ENCODE data around the gene DNAH14. TPM values are rescaled to one million over a fixed set of nuclear protein-coding genes. Genes with fewer than 3 reads are reported as not detected.
"Not testable (repeated sequence)": the region's sequence is repeated elsewhere in the genome, so short reads cannot be mapped to it uniquely, and the experiment has no call there.

Gene DNAH14
- total RNA-seq, 4 donors from 2014 or later, result 9.5 to 32.4 (median 14.8) TPM

DNA sequence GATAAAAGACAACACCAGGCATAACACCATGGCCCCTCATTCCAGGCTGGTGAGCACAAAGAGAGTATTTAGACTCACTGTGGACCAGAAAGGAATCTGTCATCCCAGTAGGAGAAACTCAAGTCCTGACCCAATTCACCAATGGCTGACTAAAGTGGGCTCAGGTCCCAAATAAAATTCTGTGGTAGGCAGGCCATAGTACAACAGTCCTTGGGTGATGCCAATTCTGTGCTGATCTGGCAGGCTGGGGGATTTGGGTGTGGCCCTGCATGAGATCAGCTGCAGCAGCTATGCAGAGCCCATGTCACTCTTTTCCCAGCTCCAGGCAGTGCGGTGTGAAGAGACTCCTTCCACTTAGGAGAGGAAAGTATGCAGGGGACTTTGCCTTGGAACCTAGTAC, 253.2 kb downstream of the DNAH14 start:
- H3K27ac ChIP-seq, result no peak overlapping the region
- H3K4me1 ChIP-seq, result no peaks in the 10 kb centered on the region
- H3K9me3 ChIP-seq, result peaks cover 0 to 32% (median 0%) of the 10 kb centered on the region in 3 donors
- H3K36me3 ChIP-seq, result no peaks in the 10 kb centered on the region
- WGBS, 2 donors (ENCODE audit: low coverage in 1 of 2), result no CpG with 5 or more reads among the region's 1 CpG
- no peak for ATAC-seq
- no peaks in the 10 kb centered on the region for H3K27me3 ChIP-seq
- TF ChIP-seq, protein P1, sequence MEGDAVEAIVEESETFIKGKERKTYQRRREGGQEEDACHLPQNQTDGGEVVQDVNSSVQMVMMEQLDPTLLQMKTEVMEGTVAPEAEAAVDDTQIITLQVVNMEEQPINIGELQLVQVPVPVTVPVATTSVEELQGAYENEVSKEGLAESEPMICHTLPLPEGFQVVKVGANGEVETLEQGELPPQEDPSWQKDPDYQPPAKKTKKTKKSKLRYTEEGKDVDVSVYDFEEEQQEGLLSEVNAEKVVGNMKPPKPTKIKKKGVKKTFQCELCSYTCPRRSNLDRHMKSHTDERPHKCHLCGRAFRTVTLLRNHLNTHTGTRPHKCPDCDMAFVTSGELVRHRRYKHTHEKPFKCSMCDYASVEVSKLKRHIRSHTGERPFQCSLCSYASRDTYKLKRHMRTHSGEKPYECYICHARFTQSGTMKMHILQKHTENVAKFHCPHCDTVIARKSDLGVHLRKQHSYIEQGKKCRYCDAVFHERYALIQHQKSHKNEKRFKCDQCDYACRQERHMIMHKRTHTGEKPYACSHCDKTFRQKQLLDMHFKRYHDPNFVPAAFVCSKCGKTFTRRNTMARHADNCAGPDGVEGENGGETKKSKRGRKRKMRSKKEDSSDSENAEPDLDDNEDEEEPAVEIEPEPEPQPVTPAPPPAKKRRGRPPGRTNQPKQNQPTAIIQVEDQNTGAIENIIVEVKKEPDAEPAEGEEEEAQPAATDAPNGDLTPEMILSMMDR (IDR thresholded peaks at IDR 0.05), result no peak
- TF ChIP-seq POLR2A (IDR thresholded peaks at IDR 0.05), result no peak
- TF ChIP-seq EP300 (IDR thresholded peaks at IDR 0.05), result no peak
- TF ChIP-seq POLR2AphosphoS5 (IDR thresholded peaks at IDR 0.05), result no peak
- H3K4me3 ChIP-seq, result no peak overlapping the region

DNA sequence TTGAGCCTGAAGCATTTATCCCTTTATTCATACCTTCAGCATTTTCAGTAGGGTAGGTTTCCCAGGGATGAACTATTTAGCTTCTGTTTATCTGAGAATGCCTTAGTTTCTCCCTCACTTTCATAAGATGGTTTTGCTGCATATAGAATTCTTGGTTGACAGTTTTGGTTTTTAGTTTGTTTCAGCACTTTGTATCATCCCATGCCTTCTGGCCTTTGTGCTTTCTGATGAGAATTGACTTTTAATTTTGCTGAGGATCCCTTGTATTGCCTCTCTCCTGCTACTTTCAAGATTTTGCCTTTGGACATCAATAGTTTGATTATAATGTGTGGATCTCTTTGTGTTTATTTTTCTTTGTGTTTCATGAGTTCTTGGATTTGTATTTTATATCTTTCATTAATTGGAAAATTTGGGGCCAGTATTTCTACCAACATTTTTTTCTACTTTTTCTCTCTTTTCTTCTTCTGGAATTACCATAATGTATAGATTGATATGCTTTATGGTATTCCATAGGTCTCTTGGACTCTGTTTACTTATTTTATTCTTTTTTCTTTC, 261.8 kb downstream of the DNAH14 start:
- no peak overlapping the region for H3K4me3 ChIP-seq
- H3K9me3 ChIP-seq, result peaks cover 0 to 28% (median 0%) of the 10 kb centered on the region in 3 donors
- H3K36me3 ChIP-seq, result no peaks in the 10 kb centered on the region
- H3K27ac ChIP-seq, result no peak overlapping the region
- TF ChIP-seq, protein P1 (IDR thresholded peaks at IDR 0.05), result no peak
- no peak for TF ChIP-seq POLR2AphosphoS5 (IDR thresholded peaks at IDR 0.05)
- no peak for TF ChIP-seq EP300 (IDR thresholded peaks at IDR 0.05)
- no peak for TF ChIP-seq POLR2A (IDR thresholded peaks at IDR 0.05)
- H3K27me3 ChIP-seq, result no peaks in the 10 kb centered on the region
- no peaks in the 10 kb centered on the region for H3K4me1 ChIP-seq
- ATAC-seq, result no peak

DNA sequence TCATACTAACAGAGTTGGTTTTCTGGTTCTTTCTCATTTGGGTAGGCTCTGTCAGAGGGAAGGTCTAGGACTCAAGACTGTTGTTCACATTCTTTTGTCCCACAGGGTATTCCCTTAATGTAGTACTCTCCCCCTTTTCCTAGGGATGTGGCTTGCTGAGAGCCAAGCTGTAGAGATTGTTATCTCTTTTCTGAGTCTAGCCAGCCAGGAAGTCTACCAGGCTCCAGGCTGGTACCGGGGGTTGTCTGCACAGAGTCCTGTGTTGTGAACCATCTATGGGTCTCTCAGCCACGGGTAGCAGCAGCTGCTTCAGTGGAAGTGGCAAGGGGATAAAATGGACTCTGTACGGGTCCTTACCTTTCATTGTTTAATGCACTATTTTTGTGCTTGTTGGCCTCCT, 272.0 kb downstream of the DNAH14 start:
- 80% methylated on average over 3 of the region's 3 CpGs; no CpG with 5 or more reads in 1 of the 2 donors for WGBS, 2 donors (ENCODE audit: low coverage in 1 of 2)
- no peaks in the 10 kb centered on the region for H3K4me1 ChIP-seq
- TF ChIP-seq POLR2A (IDR thresholded peaks at IDR 0.05) (no peak), POLR2AphosphoS5 (IDR thresholded peaks at IDR 0.05) (no peak), EP300 (IDR thresholded peaks at IDR 0.05) (no peak)
- TF ChIP-seq, protein P1 (IDR thresholded peaks at IDR 0.05), result no peak
- H3K27me3 ChIP-seq, result no peaks in the 10 kb centered on the region
- ATAC-seq, result no peak
- H3K4me3 ChIP-seq, result no peak overlapping the region
- H3K27ac ChIP-seq, result no peak overlapping the region
- H3K9me3 ChIP-seq, result peaks cover 0 to 18% (median 0%) of the 10 kb centered on the region in 3 donors
- peaks cover 0 to 2% of the 10 kb centered on the region in 2 donors for H3K36me3 ChIP-seq

DNA sequence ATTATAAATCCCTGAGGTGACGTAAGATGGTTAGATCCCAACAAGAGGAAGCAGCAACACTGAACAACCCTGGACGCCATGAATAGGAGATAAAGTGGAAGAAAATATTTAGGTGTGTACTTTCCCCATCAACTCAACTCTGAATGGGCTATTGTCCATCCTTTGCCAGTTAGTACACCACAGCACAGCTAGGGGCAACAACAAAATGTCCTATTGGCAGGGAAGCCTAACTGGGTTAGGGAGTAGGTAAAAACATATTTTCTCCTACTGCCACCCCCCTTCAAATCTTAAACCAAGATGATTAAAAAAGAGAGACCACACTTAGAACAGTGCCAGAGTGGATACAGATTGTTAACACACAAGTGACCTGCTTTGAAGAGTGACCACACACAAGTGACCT, 278.3 kb downstream of the DNAH14 start:
- ATAC-seq, result no peak
- no peak overlapping the region for H3K4me3 ChIP-seq
- H3K36me3 ChIP-seq, result peaks cover 0 to 2% of the 10 kb centered on the region in 2 donors
- TF ChIP-seq, protein P1 (IDR thresholded peaks at IDR 0.05), result no peak
- TF ChIP-seq POLR2A (IDR thresholded peaks at IDR 0.05) (no peak), EP300 (IDR thresholded peaks at IDR 0.05) (no peak), POLR2AphosphoS5 (IDR thresholded peaks at IDR 0.05) (no peak)
- 83 to 90% methylated on average over 1 to 2 of the region's 2 CpGs for WGBS, 2 donors (ENCODE audit: low coverage in 1 of 2)
- no peak overlapping the region for H3K27ac ChIP-seq
- no peaks in the 10 kb centered on the region for H3K27me3 ChIP-seq
- H3K9me3 ChIP-seq, result peaks cover 0 to 37% (median 0%) of the 10 kb centered on the region in 3 donors
- no peaks in the 10 kb centered on the region for H3K4me1 ChIP-seq

DNA sequence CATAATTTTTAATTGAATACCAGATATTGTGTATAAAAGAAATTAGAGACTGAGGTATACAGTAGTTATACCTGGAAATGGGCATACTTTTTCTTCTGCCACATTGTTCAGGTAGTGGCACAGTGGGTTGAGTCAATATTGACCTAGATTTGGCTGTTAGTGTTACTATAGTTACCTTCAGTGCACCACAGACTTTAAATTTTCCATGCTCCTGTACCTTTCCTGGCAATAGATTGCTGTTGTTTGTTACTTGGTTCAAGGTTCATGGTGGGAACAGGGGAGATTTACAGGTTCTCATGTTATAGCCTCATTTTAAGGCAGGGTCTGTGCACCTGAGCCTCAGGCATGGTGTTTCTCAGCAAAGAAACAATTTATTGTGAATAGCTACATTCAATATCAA, 279.7 kb downstream of the DNAH14 start:
- Histone ChIP-seq H3K36me3 (peaks cover 0 to 2% of the 10 kb centered on the region in 2 donors), H3K9me3 (peaks cover 0 to 40% (median 0%) of the 10 kb centered on the region in 3 donors), H3K4me3 (no peak overlapping the region), H3K4me1 (no peaks in the 10 kb centered on the region), H3K27ac (no peak overlapping the region), H3K27me3 (no peaks in the 10 kb centered on the region)
- TF ChIP-seq POLR2A (IDR thresholded peaks at IDR 0.05) (no peak), POLR2AphosphoS5 (IDR thresholded peaks at IDR 0.05) (no peak), EP300 (IDR thresholded peaks at IDR 0.05) (no peak)
- TF ChIP-seq, protein P1 (IDR thresholded peaks at IDR 0.05), result no peak
- no peak for ATAC-seq

DNA sequence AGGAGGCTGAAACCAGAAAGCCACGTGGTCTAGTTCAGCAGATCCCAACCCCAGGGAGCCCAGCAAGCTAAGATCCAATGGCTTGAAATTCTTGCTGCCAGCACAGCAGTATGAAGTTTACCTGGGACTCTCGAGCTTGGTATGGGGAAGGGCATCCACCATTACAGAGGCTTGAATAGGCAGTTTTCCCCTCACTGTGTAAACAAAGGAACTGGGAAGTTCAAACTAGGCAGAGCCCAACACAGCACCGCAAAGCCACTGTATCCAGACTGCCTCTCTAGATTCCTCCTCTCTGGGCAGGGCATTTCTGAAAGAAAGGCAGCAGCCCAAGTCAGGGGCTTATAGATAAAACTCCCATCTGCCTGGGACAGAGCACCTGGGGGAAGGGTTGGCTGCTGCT, 280.7 kb downstream of the DNAH14 start:
- not testable (repeated sequence) for ATAC-seq, H3K4me1 ChIP-seq, H3K27me3 ChIP-seq, H3K36me3 ChIP-seq, H3K4me3 ChIP-seq, H3K27ac ChIP-seq
- 50% methylated on average over 1 of the region's 3 CpGs; no CpG with 5 or more reads in 1 of the 2 donors for WGBS, 2 donors (ENCODE audit: low coverage in 1 of 2)
- H3K9me3 ChIP-seq, result peaks cover 0 to 40% (median 0%) of the 10 kb centered on the region in 3 donors

DNA sequence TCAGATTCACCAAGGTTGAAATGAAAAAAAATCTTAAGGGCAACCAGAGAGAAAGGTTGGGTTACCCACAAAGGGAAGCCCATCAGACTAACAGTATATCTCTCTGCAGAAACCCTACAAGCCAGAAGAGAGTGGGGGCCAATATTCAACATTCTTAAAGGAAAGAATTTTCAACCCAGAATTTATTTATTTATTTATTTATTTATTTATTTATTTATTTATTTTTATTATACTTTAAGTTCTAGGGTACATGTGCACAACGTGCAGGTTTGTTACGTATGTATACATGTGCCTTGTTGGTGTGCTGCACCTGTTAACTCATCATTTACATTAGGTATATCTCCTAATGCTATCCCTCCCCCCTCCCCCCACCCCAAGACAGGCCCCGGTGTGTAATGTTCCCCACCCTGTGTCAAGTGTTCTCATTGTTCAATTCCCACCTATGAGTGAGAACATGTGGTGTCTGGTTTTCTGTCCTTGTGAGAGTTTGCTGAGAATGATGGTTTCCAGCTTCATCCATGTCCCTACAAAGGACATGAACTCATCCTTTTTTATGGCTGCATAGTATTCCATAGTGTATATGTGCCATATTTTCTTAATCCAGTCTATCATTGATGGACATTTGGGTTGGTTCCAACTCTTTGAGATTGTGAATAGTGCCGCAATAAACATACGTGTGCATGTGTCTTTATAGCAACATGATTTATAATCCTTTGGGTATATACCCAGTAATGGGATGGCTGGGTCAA, 282.4 kb downstream of the DNAH14 start:
- H3K27ac ChIP-seq, H3K4me1 ChIP-seq, H3K27me3 ChIP-seq, H3K36me3 ChIP-seq, ATAC-seq, H3K4me3 ChIP-seq: not testable (repeated sequence)
- peaks cover 0 to 42% (median 0%) of the 10 kb centered on the region in 3 donors for H3K9me3 ChIP-seq
- 85 to 96% methylated on average over 4 to 5 of the region's 5 CpGs for WGBS, 2 donors (ENCODE audit: low coverage in 1 of 2)
